VCaP (cell line): ENCODE data around the gene SRP68.

Experiments
- H3K27ac ChIP-seq: fragments of 450-650 bp; 2 replicates; pipeline ENCODE4 v1.5.1; 2017
- CTCF ChIP-seq: fragments of 450-650 bp; conservative IDR thresholded peaks from 2 replicates; pipeline ENCODE4 v1.5.1; 2017; ENCODE audit warnings: mild to moderate bottlenecking, moderate library complexity

Gene SRP68

GRCh38 chr17:76022973-76023899 lies 49.1 kb downstream of the SRP68 start:
- no peak for TF ChIP-seq CTCF
- no peak overlapping the region for H3K27ac ChIP-seq

- TF ChIP-seq CTCF = no peak
- H3K27ac ChIP-seq = no peak overlapping the region
Observed at GRCh38 chr17:76022285-76022684, 50.0 kb downstream of the SRP68 start.

- no peak for TF ChIP-seq CTCF
- H3K27ac ChIP-seq = no peak overlapping the region
Observed at GRCh38 chr17:76019833-76020467, 52.4 kb downstream of the SRP68 start.

- no peak for TF ChIP-seq CTCF
- H3K27ac ChIP-seq = no peak overlapping the region
Observed at GRCh38 chr17:76018801-76019200, 53.5 kb downstream of the SRP68 start.

- H3K27ac ChIP-seq = no peak overlapping the region
Observed at GRCh38 chr17:76018340-76018680, 54.0 kb downstream of the SRP68 start.

GRCh38 chr17:76017481-76018339 lies 54.6 kb downstream of the SRP68 start:
- no peak overlapping the region for H3K27ac ChIP-seq
- TF ChIP-seq CTCF = no peak

More at GRCh38 chr17:76018340-76018680, 54.0 kb downstream of the SRP68 start:
- TF ChIP-seq CTCF = no peak

- no peak overlapping the region; the same call in 1 of the 2 replicates for H3K27ac ChIP-seq
- no peak for TF ChIP-seq CTCF
Observed at GRCh38 chr17:76014925-76015261, 57.4 kb downstream of the SRP68 start.
